Activated CD8-positive, alpha-beta T cell treated with anti-CD3 and anti-CD28 coated beads for 36 hours (primary cell): ENCODE results near the gene AOC3. TPM values are rescaled to one million over a fixed set of nuclear protein-coding genes. Genes with fewer than 3 reads are reported as not detected.
"Not testable (repeated sequence)": the region's sequence is repeated elsewhere in the genome, so short reads cannot be mapped to it uniquely, and the experiment has no call there.

Source experiments
- ATAC-seq: fragments of 200-7000 bp; cut with Tn5 transposase; one replicate; pipeline ENCODE4 v1.10.0; 2021; ENCODE audit warnings: mild to moderate bottlenecking, moderate library complexity
- CTCF ChIA-PET: fragments of 350-600 bp; sonication (Branson Sonifier 250); formaldehyde crosslinking; loops from one replicate; lab custom pipeline; 2021; ENCODE audit warnings: antibody characterized with exemption; lab: Charles Lee
- POLR2A ChIA-PET: fragments of 350-600 bp; sonication (Branson Sonifier 250); formaldehyde crosslinking; loops from one replicate; lab custom pipeline; 2021; ENCODE audit warnings: antibody characterized with exemption; lab: Charles Lee
- DNase-seq: peaks from one replicate; pipeline ENCODE4 v3.0.0-alpha.2; 2020
- H3K27ac Mint-ChIP-seq: one replicate; pipeline ENCODE4 v1.8.0; 2021; ENCODE audit warnings: mild to moderate bottlenecking, mixed read lengths
- H3K27me3 Mint-ChIP-seq: one replicate; pipeline ENCODE4 v1.8.0; 2021; ENCODE audit warnings: mixed read lengths
- H3K36me3 Mint-ChIP-seq: one replicate; pipeline ENCODE4 v1.8.0; 2021; ENCODE audit warnings: low read depth, mixed read lengths
- H3K4me1 Mint-ChIP-seq: one replicate; pipeline ENCODE4 v1.8.0; 2021; ENCODE audit warnings: low read depth, mixed read lengths
- H3K4me3 Mint-ChIP-seq: one replicate; pipeline ENCODE4 v1.8.0; 2021; ENCODE audit warnings: mild to moderate bottlenecking, moderate library complexity, mixed read lengths
- H3K9me3 Mint-ChIP-seq: one replicate; pipeline ENCODE4 v1.8.0; 2021; ENCODE audit warnings: mixed read lengths
- intact Hi-C: fragments of 100-400 bp; cut with micrococcal nuclease; formaldehyde crosslinking; loops from one replicate; pipeline ENCODE4 v1.10.0; 2022
- total RNA-seq, 2 experiments: library from RNA; stranded (reverse); gene quantifications; one replicate each; pipeline ENCODE4 v1.2.3, GENCODE V29; 2021
- TF ChIP-seq, protein P1 (sequence below): fragments of 200-600 bp; IDR thresholded peaks from one replicate; pipeline ENCODE4 v1.8.0; 2022; ENCODE audit warnings: antibody characterized with exemption, mild to moderate bottlenecking

AOC3 gene
- total RNA-seq, 2 experiments from 2014 or later = 2.0 to 2.9 TPM

DNA sequence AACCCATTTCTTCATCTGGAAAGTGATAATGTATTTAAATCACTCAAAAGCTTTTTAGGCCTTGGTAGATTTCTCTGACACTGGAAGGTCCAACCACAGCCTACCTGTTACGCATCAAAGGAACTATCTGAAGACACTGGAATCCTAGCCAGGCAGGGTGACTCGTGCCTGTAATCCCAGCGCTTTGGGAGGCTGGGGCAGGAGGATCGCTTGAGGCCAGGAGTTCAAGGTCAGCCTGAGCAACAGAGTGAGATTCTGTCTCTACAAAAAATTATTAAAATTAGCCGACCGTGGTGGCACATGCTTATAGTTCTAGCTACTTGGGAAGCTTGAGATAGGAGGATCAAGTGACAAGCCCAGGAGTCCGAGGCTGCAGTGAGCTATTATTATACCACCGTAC lies 31.2 kb downstream of the AOC3 start:
- Mint-ChIP-seq H3K36me3 (no peaks in the 10 kb centered on the region), H3K9me3 (no peaks in the 10 kb centered on the region), H3K27ac (no peak overlapping the region), H3K4me3 (no peak overlapping the region), H3K4me1 (no peaks in the 10 kb centered on the region), H3K27me3 (peaks cover 5% of the 10 kb centered on the region)
- CTCF ChIA-PET = no interaction called here
- ATAC-seq (no peak), DNase-seq (no peak)
- TF ChIP-seq, protein P1, sequence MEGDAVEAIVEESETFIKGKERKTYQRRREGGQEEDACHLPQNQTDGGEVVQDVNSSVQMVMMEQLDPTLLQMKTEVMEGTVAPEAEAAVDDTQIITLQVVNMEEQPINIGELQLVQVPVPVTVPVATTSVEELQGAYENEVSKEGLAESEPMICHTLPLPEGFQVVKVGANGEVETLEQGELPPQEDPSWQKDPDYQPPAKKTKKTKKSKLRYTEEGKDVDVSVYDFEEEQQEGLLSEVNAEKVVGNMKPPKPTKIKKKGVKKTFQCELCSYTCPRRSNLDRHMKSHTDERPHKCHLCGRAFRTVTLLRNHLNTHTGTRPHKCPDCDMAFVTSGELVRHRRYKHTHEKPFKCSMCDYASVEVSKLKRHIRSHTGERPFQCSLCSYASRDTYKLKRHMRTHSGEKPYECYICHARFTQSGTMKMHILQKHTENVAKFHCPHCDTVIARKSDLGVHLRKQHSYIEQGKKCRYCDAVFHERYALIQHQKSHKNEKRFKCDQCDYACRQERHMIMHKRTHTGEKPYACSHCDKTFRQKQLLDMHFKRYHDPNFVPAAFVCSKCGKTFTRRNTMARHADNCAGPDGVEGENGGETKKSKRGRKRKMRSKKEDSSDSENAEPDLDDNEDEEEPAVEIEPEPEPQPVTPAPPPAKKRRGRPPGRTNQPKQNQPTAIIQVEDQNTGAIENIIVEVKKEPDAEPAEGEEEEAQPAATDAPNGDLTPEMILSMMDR = no peak
- intact Hi-C loops = no loop called here
- POLR2A ChIA-PET = no interaction called here

GRCh38 chr17:42883802-42884558 lies 33.0 kb downstream of the AOC3 start:
- Mint-ChIP-seq H3K36me3 (no peaks in the 10 kb centered on the region), H3K27me3 (peaks cover 3% of the 10 kb centered on the region)

GRCh38 chr17:42885806-42886205 lies 34.8 kb downstream of the AOC3 start:
- H3K4me1 Mint-ChIP-seq, H3K36me3 Mint-ChIP-seq, ATAC-seq, H3K4me3 Mint-ChIP-seq, DNase-seq, H3K9me3 Mint-ChIP-seq, CTCF ChIA-PET, H3K27me3 Mint-ChIP-seq, intact Hi-C loops, H3K27ac Mint-ChIP-seq, POLR2A ChIA-PET: not testable (repeated sequence)

More at GRCh38 chr17:42883802-42884558, 33.0 kb downstream of the AOC3 start:
- ChIA-PET POLR2A (no interaction called here), CTCF (no interaction called here)
- H3K4me3 Mint-ChIP-seq = no peak overlapping the region
- ATAC-seq (no peak), DNase-seq (no peak)
- no peaks in the 10 kb centered on the region for H3K4me1 Mint-ChIP-seq
- H3K9me3 Mint-ChIP-seq = no peaks in the 10 kb centered on the region
- intact Hi-C loops = no loop called here
- H3K27ac Mint-ChIP-seq = no peak overlapping the region
- TF ChIP-seq, protein P1 = no peak

DNA sequence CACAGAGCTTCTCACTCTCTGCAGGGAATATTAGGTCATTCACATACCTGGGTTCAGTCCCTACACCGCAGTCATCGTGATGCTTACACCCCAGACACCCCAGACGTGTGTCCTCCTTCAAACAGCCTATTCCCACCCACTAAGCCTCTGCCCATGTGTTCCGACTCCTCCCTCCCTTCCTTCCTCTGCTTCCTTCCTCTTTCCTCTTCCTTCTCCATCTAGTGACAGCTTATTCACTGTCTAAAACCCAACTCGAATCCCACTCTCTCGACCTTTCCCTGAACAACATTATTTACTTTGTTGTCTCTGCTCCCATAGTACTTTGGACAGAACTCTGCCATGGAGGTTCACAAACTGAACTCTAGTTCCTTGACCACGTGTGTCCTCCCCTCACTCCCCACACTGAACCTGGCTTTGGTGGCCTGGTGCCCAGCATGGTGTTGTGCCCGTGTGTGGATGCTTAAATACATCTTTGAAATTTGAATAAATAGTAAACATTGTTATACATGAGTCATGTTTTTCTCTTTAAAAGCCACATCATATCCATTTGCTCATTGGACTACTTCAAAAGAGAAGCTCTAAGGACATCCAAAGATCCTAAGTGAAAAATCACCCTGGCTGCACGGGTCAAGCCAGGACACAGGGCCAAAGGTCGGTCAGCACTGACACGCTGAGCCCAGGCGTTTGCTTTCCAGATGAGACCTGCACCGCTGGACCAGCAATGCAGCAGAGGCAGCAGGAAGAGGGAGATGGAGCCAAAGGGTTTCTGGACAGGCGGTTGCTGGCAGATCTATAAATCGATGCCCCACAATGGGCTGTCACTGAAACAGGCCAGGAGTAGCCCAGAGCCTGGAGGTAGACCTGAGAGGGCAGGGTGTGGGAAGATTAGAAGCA lies 35.5 kb downstream of the AOC3 start:
- DNase-seq = no peak
- Mint-ChIP-seq H3K27ac (no peak overlapping the region), H3K4me1 (no peaks in the 10 kb centered on the region), H3K4me3 (no peak overlapping the region), H3K27me3 (no peaks in the 10 kb centered on the region), H3K9me3 (no peaks in the 10 kb centered on the region), H3K36me3 (no peaks in the 10 kb centered on the region)
- ATAC-seq = no peak
- intact Hi-C loops = no loop called here
- CTCF ChIA-PET = no interaction called here
- POLR2A ChIA-PET = no interaction called here
- TF ChIP-seq, protein P1 = no peak

DNA sequence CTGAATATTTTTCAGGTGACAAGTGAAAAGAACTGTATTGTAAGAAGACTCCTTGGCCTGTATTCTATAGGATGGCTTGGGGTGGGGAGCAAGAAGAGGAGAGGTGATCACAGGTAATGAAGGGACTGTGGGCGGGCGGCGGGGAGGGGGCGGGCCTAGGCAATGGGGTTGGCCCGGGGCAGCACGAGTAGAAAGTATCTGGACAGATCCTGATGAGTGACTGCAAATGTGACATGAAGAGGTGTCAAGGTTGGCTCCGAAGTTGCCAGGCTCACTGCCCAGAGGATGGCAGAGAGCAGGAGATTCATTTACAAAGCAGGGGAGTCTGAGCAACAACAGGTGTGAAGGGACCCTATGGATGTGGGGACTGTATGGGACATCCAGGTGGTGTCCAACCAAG lies 38.8 kb downstream of the AOC3 start:
- intact Hi-C loops = no loop called here
- ChIA-PET POLR2A (interaction anchor here (0.8 kb wide), 1 partner anchor 44 kb away, joined by 3 read pairs; no protein-coding TSS in a partner anchor), CTCF (no interaction called here)
- Mint-ChIP-seq H3K4me1 (no peaks in the 10 kb centered on the region), H3K27me3 (peaks cover 10% of the 10 kb centered on the region), H3K4me3 (no peak overlapping the region), H3K27ac (no peak overlapping the region), H3K36me3 (no peaks in the 10 kb centered on the region), H3K9me3 (no peaks in the 10 kb centered on the region)
- no peak for DNase-seq
- ATAC-seq = no peak
- TF ChIP-seq, protein P1 = no peak
